NCI-H2107 treated with DMSO at 0.1 percent for 48 hours (cell line): ENCODE data around the gene PCYT1B.

Source experiments
- DNase-seq: peaks from one replicate; lab custom pipeline; 2025; ENCODE audit not compliant: unreplicated experiment; lab: John Stamatoyannopoulos, UW

Gene PCYT1B

DNA sequence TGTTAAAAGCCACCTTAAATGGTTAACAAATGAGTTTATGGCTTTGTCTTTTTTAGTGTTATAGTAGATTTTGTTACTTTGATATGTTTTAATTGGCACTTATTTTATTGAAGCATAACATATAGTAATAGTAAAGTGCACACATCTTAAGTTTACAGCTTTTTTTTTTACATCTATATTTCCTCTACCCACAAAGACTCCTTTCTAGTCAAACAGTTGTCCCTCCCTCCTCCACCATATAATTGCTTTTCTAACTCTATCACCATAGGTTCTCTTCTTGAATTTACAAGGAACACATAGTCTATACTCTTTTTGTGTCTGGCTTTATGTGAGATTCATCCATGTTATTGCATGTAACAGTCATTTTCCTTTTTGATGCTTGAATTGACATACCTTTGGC lies 110.6 kb downstream of the PCYT1B start:
- no peak for DNase-seq

- DNase-seq = peak; percentile 1
These were observed 118.5 kb downstream of the PCYT1B start for GRCh38 chrX:24528605-24529004.

DNA sequence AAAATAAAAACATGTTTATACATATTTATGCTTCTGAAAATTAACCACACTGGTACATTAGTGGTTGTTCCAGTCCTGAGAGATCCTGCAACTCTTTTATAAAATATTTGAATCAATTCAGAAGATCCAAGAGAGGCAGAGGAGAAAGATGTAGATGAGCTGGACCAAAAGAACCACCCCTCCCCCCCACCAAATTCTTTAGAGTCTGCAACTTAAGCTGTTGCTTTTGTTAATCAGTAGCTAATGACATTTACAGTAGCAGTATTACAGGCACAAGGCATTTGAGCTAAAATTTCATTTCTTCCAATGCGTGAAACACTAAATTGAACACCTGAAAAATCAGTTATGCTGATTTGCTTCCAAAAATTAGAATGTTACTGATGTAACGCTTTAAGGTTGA lies 120.5 kb downstream of the PCYT1B start:
- DNase-seq = no peak

DNA sequence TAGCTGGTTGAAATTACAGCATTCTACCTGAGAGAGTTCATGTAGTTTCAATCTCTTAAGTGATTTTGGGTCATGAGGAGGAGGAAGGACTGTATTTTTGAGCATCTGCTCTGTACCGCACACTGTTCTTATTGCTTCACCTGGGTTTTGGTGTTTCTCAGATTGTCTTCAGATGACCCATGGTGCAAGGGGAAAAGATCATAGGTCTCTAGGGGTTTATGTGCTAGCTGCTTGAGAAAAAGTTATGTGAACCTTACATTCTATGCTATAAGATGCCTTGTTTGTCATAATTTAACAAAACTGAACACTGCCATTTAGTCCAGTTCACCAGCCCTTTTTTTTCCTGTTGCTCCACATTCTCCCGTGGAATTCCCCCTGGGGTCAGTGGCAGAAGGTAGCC lies 121.7 kb downstream of the PCYT1B start:
- no peak for DNase-seq

DNA sequence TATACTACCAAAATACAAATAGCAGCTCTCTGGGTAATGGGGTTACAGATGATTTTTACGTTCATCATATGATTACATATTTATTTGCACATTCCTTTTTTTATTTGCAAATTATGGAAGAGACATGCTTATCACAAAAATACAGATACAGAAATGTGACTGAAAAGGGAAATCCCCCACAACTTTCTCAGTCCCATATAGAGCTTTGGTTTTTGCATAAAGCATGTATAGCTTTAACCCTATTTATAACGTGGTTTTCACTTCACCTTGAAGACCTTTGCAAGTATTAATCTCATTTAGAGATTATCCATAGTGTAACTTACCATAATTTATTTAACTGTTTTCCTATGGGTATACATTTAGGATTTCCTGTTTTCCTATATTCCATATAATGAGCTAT lies 126.7 kb downstream of the PCYT1B start:
- DNase-seq = no peak

- peak; percentile 20 for DNase-seq
These were observed 131.7 kb downstream of the PCYT1B start for GRCh38 chrX:24515447-24515846.

DNA sequence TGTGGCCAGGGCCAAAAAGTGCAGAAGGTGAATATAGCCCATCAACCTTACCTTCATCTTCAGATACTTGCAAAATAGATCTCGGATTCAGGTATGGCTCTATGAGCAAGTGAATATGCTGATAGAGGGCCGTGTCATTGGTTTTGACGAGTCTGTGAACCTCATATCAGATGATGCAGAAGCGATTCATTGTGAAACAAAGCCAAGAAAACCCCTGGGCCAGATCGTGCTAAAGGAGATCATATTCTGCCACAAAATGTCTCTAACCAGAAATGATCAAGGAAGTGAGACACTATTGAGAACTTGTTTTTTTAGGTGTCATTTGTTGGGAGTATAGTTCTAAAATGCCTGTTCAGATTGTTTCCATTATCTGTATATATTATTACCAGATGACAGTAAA lies 133.7 kb downstream of the PCYT1B start:
- DNase-seq = no peak

DNA sequence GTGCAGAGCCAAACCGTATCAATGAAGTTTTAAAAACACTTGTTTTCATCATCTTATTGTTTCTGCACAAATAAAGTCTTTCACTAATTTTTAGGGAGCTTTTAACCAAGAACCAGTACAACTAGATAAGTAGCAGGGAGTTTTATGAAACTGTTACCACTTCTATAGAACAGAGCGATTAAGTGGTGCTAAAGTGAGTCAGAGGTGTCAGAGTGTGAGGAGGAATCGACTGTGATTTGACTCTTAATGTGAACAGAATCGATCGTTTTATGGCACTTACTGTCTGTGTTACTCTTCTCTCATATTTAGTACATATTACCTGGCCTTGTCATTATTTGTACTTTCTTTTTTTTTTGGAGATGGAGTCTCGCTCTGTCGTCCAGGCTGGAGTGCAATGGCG lies 138.8 kb downstream of the PCYT1B start:
- DNase-seq = no peak
